ENCODE results near the gene RNF146.
A peak's percentile ranks its signal among the peaks of the same experiment; 100 is the strongest.
"Not testable (repeated sequence)": the region's sequence is repeated elsewhere in the genome, so short reads cannot be mapped to it uniquely, and the experiment has no call there.

Gene RNF146

GRCh38 chr6:127266178-127266891 lies at the start of gene RNF146:
Gene RNF146 (plus strand): TSS chr6:127266864. CDS start chr6:127280339, 13,475 bp downstream.
- DNase-seq = peak; percentile 77 to 91

- DNase-seq = no peak
These were observed 46.8 kb upstream of the RNF146 start for GRCh38 chr6:127219869-127220268.

- no peak for DNase-seq
These were observed 45.5 kb upstream of the RNF146 start for GRCh38 chr6:127221201-127221600.

- DNase-seq = no peak
These were observed 44.2 kb upstream of the RNF146 start for GRCh38 chr6:127222418-127222817.

GRCh38 chr6:127225497-127225896 lies 41.2 kb upstream of the RNF146 start:
- no peak for DNase-seq

GRCh38 chr6:127233819-127234218 lies 32.8 kb upstream of the RNF146 start:
- not testable (repeated sequence) for DNase-seq

GRCh38 chr6:127243501-127243900 lies 23.2 kb upstream of the RNF146 start:
- DNase-seq = no peak

- no peak for DNase-seq
These were observed 19.3 kb upstream of the RNF146 start for GRCh38 chr6:127247114-127248096.

GRCh38 chr6:127249621-127250020 lies 17.0 kb upstream of the RNF146 start:
- no peak for DNase-seq

- DNase-seq = no peak
These were observed 11.4 kb upstream of the RNF146 start for GRCh38 chr6:127255286-127255685.

- DNase-seq = no peak
These were observed 3.8 kb upstream of the RNF146 start for GRCh38 chr6:127262896-127263295.

GRCh38 chr6:127263481-127263880 lies 3.2 kb upstream of the RNF146 start:
- no peak for DNase-seq

GRCh38 chr6:127266892-127267645 lies 405 bp downstream of the RNF146 start:
- DNase-seq = peak; percentile 40 to 91

- no peak for DNase-seq
These were observed 1.3 kb downstream of the RNF146 start for GRCh38 chr6:127267646-127268625.

- DNase-seq = no peak
These were observed 5.9 kb downstream of the RNF146 start for GRCh38 chr6:127272576-127272975.

- DNase-seq = no peak
These were observed 6.8 kb downstream of the RNF146 start for GRCh38 chr6:127273499-127273898.

GRCh38 chr6:127276331-127276730 lies 9.7 kb downstream of the RNF146 start:
- DNase-seq = no peak

GRCh38 chr6:127277878-127278843 lies 11.5 kb downstream of the RNF146 start:
- no peak for DNase-seq

- DNase-seq = no peak
These were observed 13.2 kb downstream of the RNF146 start for GRCh38 chr6:127279815-127280214.

- no peak for DNase-seq
These were observed 15.5 kb downstream of the RNF146 start for GRCh38 chr6:127282184-127282583.

- no peak for DNase-seq
These were observed 22.0 kb downstream of the RNF146 start for GRCh38 chr6:127288705-127289104.

Data from bone marrow (tissue), 2 donors.